HG03378 (cell line): Measurements from ENCODE around the gene NRROS.
A peak's percentile ranks its signal among the peaks of the same experiment; 100 is the strongest.
"Not testable (repeated sequence)": the region's sequence is repeated elsewhere in the genome, so short reads cannot be mapped to it uniquely, and the experiment has no call there.

Experiments used
- ATAC-seq: cut with Tn5 transposase; IDR thresholded peaks from one replicate; pipeline ENCODE4 v1.9.1; 2021; ENCODE audit warnings: mild to moderate bottlenecking, moderate library complexity; ENCODE audit not compliant: unreplicated experiment

NRROS gene

DNA sequence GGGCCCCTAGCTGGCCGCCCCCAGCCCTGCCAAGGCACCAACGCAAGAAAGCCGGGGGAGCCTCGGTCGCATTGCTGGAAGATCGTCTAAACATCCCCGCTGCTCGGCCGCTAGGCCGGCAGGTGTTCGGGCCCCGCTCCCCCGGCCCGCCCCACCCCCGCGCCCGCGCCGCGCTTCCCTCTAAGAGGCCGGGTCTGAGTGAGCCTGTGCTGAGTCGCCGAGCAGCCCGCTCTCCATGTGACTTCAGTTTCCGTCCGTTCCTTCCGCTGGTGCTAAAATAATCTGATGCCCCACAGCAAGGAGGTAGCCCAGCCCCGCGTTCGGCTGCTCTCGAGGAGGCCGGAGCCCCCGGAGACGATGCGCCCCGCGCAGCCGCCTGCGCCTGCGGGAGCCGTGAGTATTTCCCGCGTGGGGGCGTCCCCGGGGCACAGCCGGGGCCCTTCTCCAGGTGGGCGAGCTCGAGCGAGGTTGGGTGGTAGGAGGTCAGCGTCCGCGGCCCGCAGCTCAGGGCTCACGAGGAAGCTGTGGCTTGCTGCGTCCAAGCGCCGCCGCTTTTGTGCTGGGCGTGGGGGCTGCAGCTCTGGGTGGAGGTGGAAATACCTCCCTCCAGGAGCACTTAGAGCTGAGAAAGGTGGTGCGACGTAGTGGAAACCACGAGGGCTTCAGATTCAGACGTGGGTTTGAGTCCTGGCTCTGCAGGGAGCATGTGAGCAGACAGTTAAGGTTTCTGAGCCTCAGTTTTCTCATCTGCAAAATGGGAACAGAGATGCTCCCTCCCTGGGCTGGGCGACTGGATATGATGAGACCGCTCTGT is at the start of gene NRROS:
TSS of gene NRROS (plus strand) at position 212 of the 814 bp plus-strand sequence. CDS start 14,846 bp downstream, outside the sequence.
- ATAC-seq: peak; percentile 31

DNA sequence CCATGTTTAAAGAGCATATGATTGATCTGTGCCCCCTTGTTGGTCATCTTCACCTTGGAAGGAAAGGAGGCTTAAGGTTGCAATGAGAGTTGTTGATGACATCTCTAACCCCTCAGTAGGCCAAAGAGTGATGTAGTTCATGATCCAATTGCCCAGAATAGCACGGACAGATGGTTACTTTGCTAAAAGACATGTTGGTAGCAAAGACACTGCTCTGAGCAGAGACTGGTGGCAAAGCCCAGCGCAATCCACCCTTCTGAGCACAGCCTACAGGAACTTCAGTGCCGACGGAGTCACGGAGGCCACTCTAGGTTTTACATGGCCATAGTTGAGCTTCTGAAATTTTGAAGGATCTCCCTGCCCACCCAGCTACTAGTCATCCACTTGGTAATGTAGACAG is 49.2 kb upstream of the NRROS start:
- no peak for ATAC-seq

DNA sequence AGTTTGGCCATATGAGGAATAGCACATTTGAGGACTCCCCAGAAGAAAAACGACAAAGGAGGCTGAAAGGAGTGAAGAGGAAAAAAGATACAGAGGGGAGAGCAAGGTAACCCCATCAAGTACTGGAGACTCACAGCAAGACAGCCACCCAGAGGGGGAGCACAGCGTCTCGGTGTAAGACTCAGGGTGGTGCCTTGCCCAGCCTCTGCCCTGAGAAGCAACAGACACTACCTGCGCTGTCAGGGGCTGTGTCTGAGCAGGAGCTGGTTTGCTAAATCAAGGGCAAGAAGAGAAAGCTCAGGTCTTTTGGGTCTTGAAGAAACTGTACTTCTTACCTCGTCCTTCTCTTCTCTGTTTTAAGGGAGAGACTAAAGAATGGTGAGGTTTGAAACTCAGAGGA is 43.1 kb upstream of the NRROS start:
- no peak for ATAC-seq

- ATAC-seq: not testable (repeated sequence)
Observed at GRCh38 chr3:196597971-196598733, 41.3 kb upstream of the NRROS start.

GRCh38 chr3:196599734-196600128 is 39.8 kb upstream of the NRROS start:
- no peak for ATAC-seq

GRCh38 chr3:196600359-196600758 is 39.1 kb upstream of the NRROS start:
- ATAC-seq: no peak

GRCh38 chr3:196602673-196603072 is 36.8 kb upstream of the NRROS start:
- ATAC-seq: no peak

- ATAC-seq: no peak
Observed at GRCh38 chr3:196603683-196604082, 35.8 kb upstream of the NRROS start.

- no peak for ATAC-seq
Observed at GRCh38 chr3:196604548-196604947, 34.9 kb upstream of the NRROS start.

DNA sequence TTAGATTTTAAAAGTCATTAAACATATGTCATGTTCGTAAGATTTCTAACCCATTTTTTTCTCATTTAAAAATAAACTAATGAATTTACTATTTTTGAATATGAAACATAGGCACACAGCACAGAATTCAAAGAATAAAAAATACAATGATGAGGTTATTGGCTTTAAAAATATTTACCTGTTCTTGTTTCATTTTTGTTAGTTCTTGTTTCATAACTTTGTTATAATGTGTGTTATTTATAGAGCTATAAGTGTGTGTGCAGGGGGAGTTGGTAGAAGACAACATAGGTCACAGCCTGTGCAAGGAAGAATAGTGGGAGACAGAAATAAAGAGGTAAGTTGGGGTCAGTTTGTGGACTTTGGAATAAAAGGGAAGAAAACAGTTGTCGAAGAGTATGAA is 30.8 kb upstream of the NRROS start:
- ATAC-seq: no peak

- no peak for ATAC-seq
Observed at GRCh38 chr3:196609343-196609775, 30.1 kb upstream of the NRROS start.

GRCh38 chr3:196609805-196610515 is 29.5 kb upstream of the NRROS start:
- ATAC-seq: no peak

GRCh38 chr3:196611761-196612483 is 27.6 kb upstream of the NRROS start:
- ATAC-seq: no peak

- not testable (repeated sequence) for ATAC-seq
Observed at GRCh38 chr3:196615234-196615633, 24.3 kb upstream of the NRROS start.

DNA sequence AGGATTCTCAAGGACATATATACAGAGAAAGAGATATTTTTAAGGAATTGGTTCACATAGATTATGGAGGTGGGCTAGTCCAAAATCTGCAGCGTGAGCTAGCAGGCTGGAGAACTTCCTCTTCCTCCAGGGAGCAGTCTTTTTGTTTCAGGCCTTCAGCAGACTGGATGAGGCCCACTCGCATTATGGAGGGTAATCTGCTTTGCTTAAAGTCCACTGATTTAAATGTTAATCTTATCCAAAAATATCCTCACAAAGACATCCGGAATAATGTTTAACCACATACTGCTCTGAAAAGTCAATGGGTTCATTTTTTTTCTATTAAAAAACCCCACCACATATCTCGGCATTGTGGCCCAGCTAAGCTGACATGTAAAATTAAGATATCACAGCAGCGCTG is 22.2 kb upstream of the NRROS start:
- no peak for ATAC-seq

GRCh38 chr3:196619223-196619622 is 20.3 kb upstream of the NRROS start:
- no peak for ATAC-seq

DNA sequence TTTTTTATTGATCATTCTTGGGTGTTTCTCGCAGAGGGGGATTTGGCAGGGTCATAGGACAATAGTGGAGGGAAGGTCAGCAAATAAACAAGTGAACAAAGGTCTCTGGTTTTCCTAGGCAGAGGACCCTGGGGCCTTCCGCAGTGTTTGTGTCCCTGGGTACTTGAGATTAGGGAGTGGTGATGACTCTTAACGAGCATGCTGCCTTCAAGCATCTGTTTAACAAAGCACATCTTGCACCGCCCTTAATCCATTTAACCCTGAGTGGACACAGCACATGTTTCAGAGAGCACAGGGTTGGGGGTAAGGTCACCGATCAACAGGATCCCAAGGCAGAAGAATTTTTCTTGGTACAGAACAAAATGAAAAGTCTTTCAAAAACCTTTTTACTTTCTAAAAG is 19.9 kb upstream of the NRROS start:
- ATAC-seq: not testable (repeated sequence)

DNA sequence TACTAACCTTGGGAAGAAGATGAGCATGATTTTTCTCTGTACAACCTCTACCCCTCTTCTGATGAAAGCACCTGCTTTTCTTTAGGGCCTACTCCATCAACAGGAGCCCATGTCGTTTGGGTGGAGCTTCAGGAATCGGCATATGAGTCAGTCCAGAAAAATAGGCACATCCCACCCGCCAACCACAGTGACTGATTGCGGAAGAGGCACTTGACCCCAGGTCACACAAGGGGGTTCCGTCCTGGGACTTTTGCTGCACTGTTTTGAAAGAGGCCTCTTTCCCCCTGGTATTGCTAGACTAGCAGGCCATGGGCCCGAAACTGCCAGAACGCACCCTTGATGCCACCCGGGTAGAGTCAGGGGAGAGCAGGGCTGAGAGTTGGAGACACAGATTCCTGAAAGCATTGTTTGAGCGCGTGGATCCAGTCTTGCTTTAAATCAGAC is 19.3 kb upstream of the NRROS start:
- no peak for ATAC-seq

DNA sequence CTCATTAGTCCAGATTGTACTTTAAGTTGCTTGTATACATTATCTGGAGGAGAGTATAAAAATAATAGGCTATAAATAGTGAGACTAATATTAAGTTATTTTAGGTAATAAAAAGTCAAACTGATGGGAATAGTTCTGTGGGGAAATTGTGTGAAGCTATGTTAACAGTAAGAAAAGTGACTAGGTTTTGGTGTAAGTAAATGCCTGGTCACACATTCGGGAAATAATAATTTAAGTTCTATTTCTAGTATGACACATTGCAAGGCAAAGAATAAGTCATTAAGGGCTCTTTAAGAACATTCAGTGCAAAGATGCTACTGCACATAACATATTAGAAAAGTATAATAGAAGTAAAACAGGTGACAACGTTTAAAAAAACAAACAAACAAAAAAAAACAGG is 18.8 kb upstream of the NRROS start:
- ATAC-seq: no peak

DNA sequence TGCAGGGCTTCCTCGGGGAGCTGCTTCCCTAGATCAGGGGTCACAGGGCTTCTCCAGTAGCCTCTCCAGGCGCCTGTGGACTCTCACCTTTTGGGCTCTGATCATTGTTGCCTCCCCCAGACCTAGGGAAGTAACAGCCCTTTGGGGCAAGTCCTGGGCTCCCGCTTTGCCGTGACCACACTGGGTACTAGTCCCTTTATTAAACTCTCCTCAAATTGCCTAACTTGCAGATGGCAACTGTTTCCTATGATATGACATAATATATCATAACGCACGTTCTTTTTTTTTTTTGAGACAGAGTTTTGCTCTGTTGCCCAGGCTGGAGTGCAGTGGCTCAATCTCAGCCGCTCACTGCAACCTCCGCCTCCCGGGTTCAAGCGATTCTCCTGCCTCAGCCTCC is 17.9 kb upstream of the NRROS start:
- no peak for ATAC-seq
